Stimulated activated CD4-positive, alpha-beta T cell treated with anti-CD3 and anti-CD28 coated beads, Interleukin-4, amount 100 ng/mL, for 24 hours (primary cell): ENCODE data around the gene FAT4.

Source experiments
- DNase-seq: peaks from one replicate; pipeline ENCODE4 v3.0.0-alpha.2; 2020

FAT4 gene

GRCh38 chr4:125314676-125315575, at the start of gene FAT4:
TSS of gene FAT4 (plus strand) at chr4:125314955. CDS start at chr4:125316412, 1,457 bp downstream.
- DNase-seq = peak; percentile 28

- DNase-seq = no peak
Measured at GRCh38 chr4:125265846-125266245, 48.9 kb upstream of the FAT4 start.

- DNase-seq = no peak
Measured at GRCh38 chr4:125266901-125267604, 47.7 kb upstream of the FAT4 start.

GRCh38 chr4:125267630-125268029, 47.1 kb upstream of the FAT4 start:
- no peak for DNase-seq

- no peak for DNase-seq
Measured at GRCh38 chr4:125268068-125268755, 46.5 kb upstream of the FAT4 start.

GRCh38 chr4:125276811-125277210, 37.9 kb upstream of the FAT4 start:
- DNase-seq = no peak

- no peak for DNase-seq
Measured at GRCh38 chr4:125277790-125278189, 37.0 kb upstream of the FAT4 start.

GRCh38 chr4:125280892-125281403, 33.8 kb upstream of the FAT4 start:
- DNase-seq = no peak

GRCh38 chr4:125283707-125284279, 31.0 kb upstream of the FAT4 start:
- DNase-seq = no peak

- no peak for DNase-seq
Measured at GRCh38 chr4:125297116-125297515, 17.6 kb upstream of the FAT4 start.

- no peak for DNase-seq
Measured at GRCh38 chr4:125303058-125303457, 11.7 kb upstream of the FAT4 start.

- no peak for DNase-seq
Measured at GRCh38 chr4:125303821-125304220, 10.9 kb upstream of the FAT4 start.

- no peak for DNase-seq
Measured at GRCh38 chr4:125306112-125306511, 8.6 kb upstream of the FAT4 start.

- DNase-seq = no peak
Measured at GRCh38 chr4:125306533-125306932, 8.2 kb upstream of the FAT4 start.

- DNase-seq = no peak
Measured at GRCh38 chr4:125311503-125311902, 3.3 kb upstream of the FAT4 start.

GRCh38 chr4:125313497-125313896, 1.3 kb upstream of the FAT4 start:
- DNase-seq = peak; percentile 20

- DNase-seq = no peak
Measured at GRCh38 chr4:125313989-125314667, 627 bp upstream of the FAT4 start.

- no peak for DNase-seq
Measured at GRCh38 chr4:125315576-125316400, 1.0 kb downstream of the FAT4 start.

GRCh38 chr4:125316401-125316790, 1.6 kb downstream of the FAT4 start:
- DNase-seq = no peak

GRCh38 chr4:125316791-125317524, 2.2 kb downstream of the FAT4 start:
- DNase-seq = no peak

- DNase-seq = no peak
Measured at GRCh38 chr4:125317525-125317877, 2.7 kb downstream of the FAT4 start.
